Fibroblast of the aortic adventitia (primary cell): Measurements from ENCODE around the gene BAZ2B. TPM values are rescaled to one million over a fixed set of nuclear protein-coding genes. Genes with fewer than 3 reads are reported as not detected.

ENCODE experiments used
- DNase-seq: peaks from one replicate; pipeline ENCODE4 v3.0.0-alpha.2; 2010; ENCODE audit warnings: low read depth
- H3K4me3 ChIP-seq: 2 replicates; pipeline ENCODE4 v1.5.1; 2011; ENCODE audit warnings: low read depth, mild to moderate bottlenecking, control low read depth, low read length, moderate library complexity
- CTCF ChIP-seq: IDR thresholded peaks from 2 replicates; pipeline ENCODE4 v1.5.1; 2011; ENCODE audit warnings: mild to moderate bottlenecking, low read length, control low read depth, inconsistent platforms; ENCODE audit not compliant: insufficient read depth
- total RNA-seq: library from RNA; depleted of rRNA; stranded (reverse); fragments of >200 nt; gene quantifications from 2 replicates; pipeline ENCODE4 v1.2.3, GENCODE V29; 2012; ENCODE audit warnings: low replicate concordance

The BAZ2B gene
- total RNA-seq, 1 donor = 72.3 TPM

GRCh38 chr2:159513745-159514144 lies 102.6 kb downstream of the BAZ2B start:
- no peak for DNase-seq
- TF ChIP-seq CTCF = no peak
- no peak overlapping the region for H3K4me3 ChIP-seq

GRCh38 chr2:159508140-159508539 lies 108.2 kb downstream of the BAZ2B start:
- TF ChIP-seq CTCF = no peak
- no peak overlapping the region for H3K4me3 ChIP-seq
- DNase-seq = no peak

GRCh38 chr2:159506764-159507440 lies 109.4 kb downstream of the BAZ2B start:
- no peak overlapping the region for H3K4me3 ChIP-seq
- peak; percentile 49 for DNase-seq
- TF ChIP-seq CTCF = no peak

GRCh38 chr2:159506202-159506601 lies 110.1 kb downstream of the BAZ2B start:
- TF ChIP-seq CTCF = no peak
- DNase-seq = no peak
- H3K4me3 ChIP-seq = no peak overlapping the region

- no peak for DNase-seq
- TF ChIP-seq CTCF = no peak
- no peak overlapping the region for H3K4me3 ChIP-seq
These were observed 111.2 kb downstream of the BAZ2B start for GRCh38 chr2:159505196-159505595.

GRCh38 chr2:159501743-159502142 lies 114.6 kb downstream of the BAZ2B start:
- no peak overlapping the region for H3K4me3 ChIP-seq
- DNase-seq = no peak
- no peak for TF ChIP-seq CTCF

GRCh38 chr2:159497847-159498246 lies 118.5 kb downstream of the BAZ2B start:
- no peak for DNase-seq
- no peak for TF ChIP-seq CTCF
- no peak overlapping the region for H3K4me3 ChIP-seq
